ENCODE measurements around the gene RAB18.

RAB18 gene

GRCh38 chr10:27584302-27584701 lies 80.2 kb downstream of the RAB18 start:
- Histone ChIP-seq H3K79me2 (ENCODE audit: insufficient read depth, low read length) (no peaks in the 10 kb centered on the region), H3F3A (ENCODE audit: insufficient read depth) (no peaks in the 10 kb centered on the region), H3K9ac (ENCODE audit: low read length) (no peak overlapping the region), H3K4me3 (ENCODE audit: insufficient read depth, low read length, poor library complexity, severe bottlenecking) (no peak overlapping the region), H3K36me3 (ENCODE audit: low read length) (no peaks in the 10 kb centered on the region), H2AFZ (ENCODE audit: low read depth, low read length, severe bottlenecking) (no peak overlapping the region), H3K9me3 (ENCODE audit: insufficient read depth, low read length) (no peaks in the 10 kb centered on the region), H4K20me1 (ENCODE audit: low read depth, low read length) (no peaks in the 10 kb centered on the region), H3K9me2 (replicated peaks; ENCODE audit: insufficient read depth, low read length) (no peaks in the 10 kb centered on the region), H3K27ac (ENCODE audit: low read depth, low read length) (no peak overlapping the region), H3K4me2 (ENCODE audit: low read depth, low read length, poor library complexity, severe bottlenecking) (no peak overlapping the region), H3K27me3 (ENCODE audit: low read length) (no peaks in the 10 kb centered on the region)
- TF ChIP-seq EZH2phosphoT487 (conservative IDR thresholded peaks at IDR 0.05; ENCODE audit: low read length) (no peak), CTCF (IDR thresholded peaks at IDR 0.05; ENCODE audit: insufficient read depth, low read length, poor library complexity, severe bottlenecking) (no peak)
